ENCODE data around the gene MAGI3. TPM values are rescaled to one million over a fixed set of nuclear protein-coding genes. Genes with fewer than 3 reads are reported as not detected.

MAGI3 gene
- total and polyA plus RNA-seq, 8 donors: 3.5 to 225 (median 49.7) TPM

DNA sequence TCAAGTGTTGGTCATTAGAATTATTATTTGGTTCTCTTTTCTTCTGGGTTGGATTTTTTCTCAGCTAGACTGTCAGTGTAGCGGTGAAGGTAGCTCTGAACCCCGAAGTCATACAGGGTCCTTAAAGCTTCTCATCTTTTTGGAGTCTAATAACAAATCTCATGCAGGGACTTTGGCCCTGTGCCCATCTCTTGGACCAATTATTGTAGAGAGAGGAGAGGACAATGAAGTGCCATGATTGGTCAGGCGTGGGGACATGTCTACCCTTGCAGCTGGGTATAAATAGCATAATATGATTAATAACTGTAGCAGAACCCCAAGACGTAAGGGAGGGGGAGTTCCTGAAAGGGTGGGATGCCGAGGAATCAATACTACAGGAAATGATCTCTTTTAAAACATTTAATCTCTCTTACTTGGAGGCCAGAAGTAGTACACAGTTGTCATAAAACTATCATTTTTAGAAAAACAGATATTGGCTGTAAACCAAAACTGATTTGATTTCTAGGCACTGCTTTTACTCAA lies 8.8 kb downstream of the MAGI3 start:
- H3K27ac ChIP-seq: no peak overlapping the region
- H3K36me3 ChIP-seq: no peaks in the 10 kb centered on the region
- H3K27me3 ChIP-seq: no peaks in the 10 kb centered on the region
- peaks cover 0 to 86% (median 53%) of the 10 kb centered on the region in 4 donors for H3K4me1 ChIP-seq
- WGBS, 5 donors: 75 to 87% (median 82%) methylated on average over 5 of the region's 5 CpGs
- no peak overlapping the region for H3K4me3 ChIP-seq
- H3K9me3 ChIP-seq: no peaks in the 10 kb centered on the region
- TF ChIP-seq EP300 (IDR thresholded peaks at IDR 0.05) (no peak), POLR2AphosphoS5 (IDR thresholded peaks at IDR 0.05) (no peak), POLR2A (IDR thresholded peaks at IDR 0.05) (no peak)
- TF ChIP-seq, protein P1, sequence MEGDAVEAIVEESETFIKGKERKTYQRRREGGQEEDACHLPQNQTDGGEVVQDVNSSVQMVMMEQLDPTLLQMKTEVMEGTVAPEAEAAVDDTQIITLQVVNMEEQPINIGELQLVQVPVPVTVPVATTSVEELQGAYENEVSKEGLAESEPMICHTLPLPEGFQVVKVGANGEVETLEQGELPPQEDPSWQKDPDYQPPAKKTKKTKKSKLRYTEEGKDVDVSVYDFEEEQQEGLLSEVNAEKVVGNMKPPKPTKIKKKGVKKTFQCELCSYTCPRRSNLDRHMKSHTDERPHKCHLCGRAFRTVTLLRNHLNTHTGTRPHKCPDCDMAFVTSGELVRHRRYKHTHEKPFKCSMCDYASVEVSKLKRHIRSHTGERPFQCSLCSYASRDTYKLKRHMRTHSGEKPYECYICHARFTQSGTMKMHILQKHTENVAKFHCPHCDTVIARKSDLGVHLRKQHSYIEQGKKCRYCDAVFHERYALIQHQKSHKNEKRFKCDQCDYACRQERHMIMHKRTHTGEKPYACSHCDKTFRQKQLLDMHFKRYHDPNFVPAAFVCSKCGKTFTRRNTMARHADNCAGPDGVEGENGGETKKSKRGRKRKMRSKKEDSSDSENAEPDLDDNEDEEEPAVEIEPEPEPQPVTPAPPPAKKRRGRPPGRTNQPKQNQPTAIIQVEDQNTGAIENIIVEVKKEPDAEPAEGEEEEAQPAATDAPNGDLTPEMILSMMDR (IDR thresholded peaks at IDR 0.05): no peak
- intact Hi-C loops (cut with DNase I; ENCODE audit: low total_unique reads): no loop called here
- no peak for DNase-seq

DNA sequence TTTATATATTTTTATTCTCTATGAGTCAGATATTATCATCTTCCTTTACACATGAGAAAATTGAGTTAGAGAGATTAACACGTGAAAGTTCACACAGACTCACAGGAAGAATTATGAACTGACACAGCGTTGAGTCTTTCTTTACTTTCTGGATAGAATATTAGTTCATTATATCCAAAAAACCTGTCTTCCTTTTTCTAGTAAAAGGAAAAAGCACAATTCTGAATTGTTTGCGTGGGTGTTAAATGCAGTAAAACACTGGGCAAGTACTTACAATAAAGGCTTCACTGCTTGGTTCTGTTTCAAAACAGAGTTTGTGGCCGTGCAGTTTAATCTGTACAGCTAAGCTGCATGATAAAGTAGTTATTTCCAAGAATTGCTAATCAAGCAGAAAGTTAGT lies 10.8 kb downstream of the MAGI3 start:
- Histone ChIP-seq H3K4me1 (peaks cover 0 to 80% (median 51%) of the 10 kb centered on the region in 4 donors), H3K27ac (no peak overlapping the region), H3K27me3 (no peaks in the 10 kb centered on the region), H3K9me3 (no peaks in the 10 kb centered on the region), H3K4me3 (no peak overlapping the region), H3K36me3 (no peaks in the 10 kb centered on the region)
- WGBS, 5 donors: 25 to 36% (median 33%) methylated on average over 4 of the region's 4 CpGs
- intact Hi-C loops (cut with DNase I; ENCODE audit: low total_unique reads): no loop called here
- DNase-seq: no peak
- TF ChIP-seq POLR2A (IDR thresholded peaks at IDR 0.05) (no peak), POLR2AphosphoS5 (IDR thresholded peaks at IDR 0.05) (no peak), EP300 (IDR thresholded peaks at IDR 0.05) (no peak)
- TF ChIP-seq, protein P1 (IDR thresholded peaks at IDR 0.05): no peak

DNA sequence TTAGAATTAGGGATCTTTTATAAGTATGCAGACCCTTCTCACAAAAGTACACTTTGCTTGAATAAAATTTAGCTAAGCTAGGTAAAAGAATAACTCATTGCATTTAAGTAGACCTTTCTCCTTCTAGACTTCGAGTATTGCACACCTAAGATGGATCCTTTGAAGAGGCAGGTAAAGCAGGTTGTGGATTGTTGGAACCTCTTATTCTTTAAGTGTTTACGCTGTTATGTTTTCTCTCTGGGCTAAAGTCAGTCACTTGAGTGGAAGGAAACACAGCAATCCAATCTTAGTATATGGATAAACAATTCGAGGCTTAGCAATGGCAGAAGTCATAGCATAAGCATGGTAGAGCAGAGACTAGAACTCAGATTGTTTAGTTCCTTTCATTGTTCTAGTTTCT lies 11.4 kb downstream of the MAGI3 start:
- 69 to 82% (median 78%) methylated on average over 3 of the region's 3 CpGs for WGBS, 5 donors
- DNase-seq: no peak
- intact Hi-C loops (cut with DNase I; ENCODE audit: low total_unique reads): no loop called here
- no peaks in the 10 kb centered on the region for H3K9me3 ChIP-seq
- peaks cover 0 to 74% (median 49%) of the 10 kb centered on the region in 4 donors for H3K4me1 ChIP-seq
- H3K27ac ChIP-seq: no peak overlapping the region
- no peaks in the 10 kb centered on the region for H3K27me3 ChIP-seq
- TF ChIP-seq, protein P1 (IDR thresholded peaks at IDR 0.05): no peak
- TF ChIP-seq POLR2A (IDR thresholded peaks at IDR 0.05): no peak
- no peak for TF ChIP-seq EP300 (IDR thresholded peaks at IDR 0.05)
- no peak overlapping the region for H3K4me3 ChIP-seq
- H3K36me3 ChIP-seq: no peaks in the 10 kb centered on the region

DNA sequence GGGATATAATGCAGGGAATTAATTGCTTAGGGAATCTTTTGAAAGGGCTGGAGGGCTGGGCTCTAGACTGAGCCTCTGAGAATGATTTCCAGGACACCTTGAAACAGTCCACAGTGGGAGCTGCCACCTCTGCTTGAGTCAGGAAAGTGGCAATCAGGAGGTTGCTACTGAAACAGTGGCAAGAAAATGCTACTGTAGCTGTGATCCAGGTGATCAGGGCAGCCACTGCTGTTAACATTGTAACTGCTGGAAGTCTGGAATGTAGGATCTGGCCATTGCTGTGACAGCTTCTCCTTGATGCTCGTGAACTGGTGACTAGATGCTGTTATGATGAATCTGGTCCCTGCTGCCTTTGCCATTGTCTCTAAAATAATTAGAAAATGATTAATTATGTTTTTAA lies 12.8 kb downstream of the MAGI3 start:
- Histone ChIP-seq H3K36me3 (no peaks in the 10 kb centered on the region), H3K27ac (no peak overlapping the region), H3K27me3 (no peaks in the 10 kb centered on the region), H3K9me3 (no peaks in the 10 kb centered on the region), H3K4me3 (no peak overlapping the region), H3K4me1 (peaks cover 0 to 73% (median 43%) of the 10 kb centered on the region in 4 donors)
- intact Hi-C loops (cut with DNase I; ENCODE audit: low total_unique reads): no loop called here
- no peak for DNase-seq
- no peak for TF ChIP-seq EP300 (IDR thresholded peaks at IDR 0.05)
- no peak for TF ChIP-seq POLR2A (IDR thresholded peaks at IDR 0.05)
- no peak for TF ChIP-seq POLR2AphosphoS5 (IDR thresholded peaks at IDR 0.05)
- TF ChIP-seq, protein P1 (IDR thresholded peaks at IDR 0.05): no peak
- WGBS, 5 donors: 0 to 70% (median 58%) methylated on average over 1 of the region's 1 CpG

All from stomach (tissue), 9 donors.